COLO829 (cell line): ENCODE measurements around the gene WDR73.

Source experiments
- DNase-seq: peaks from one replicate; pipeline ENCODE4 v3.0.0; 2012; ENCODE audit warnings: low spot score

The WDR73 gene

DNA sequence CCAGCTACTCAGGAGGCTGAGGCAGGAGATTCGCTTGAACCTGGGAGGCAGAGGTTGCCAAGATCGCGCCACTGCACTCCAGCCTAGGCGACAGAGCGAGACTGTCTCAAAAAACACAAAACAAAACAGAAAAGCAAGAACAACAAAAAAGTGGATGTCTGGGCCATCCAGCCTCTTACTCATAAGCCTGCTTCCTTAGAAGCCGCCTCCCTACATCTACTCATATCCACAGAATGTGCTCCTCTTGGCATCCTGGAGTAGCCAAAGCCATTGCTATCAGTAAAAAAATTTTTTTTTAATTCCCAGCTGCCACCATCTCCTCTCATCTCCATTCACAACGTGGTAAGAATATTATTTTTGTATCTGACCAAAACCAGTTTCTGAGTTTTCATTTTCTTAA lies 42.5 kb downstream of the WDR73 start:
- no peak for DNase-seq

DNA sequence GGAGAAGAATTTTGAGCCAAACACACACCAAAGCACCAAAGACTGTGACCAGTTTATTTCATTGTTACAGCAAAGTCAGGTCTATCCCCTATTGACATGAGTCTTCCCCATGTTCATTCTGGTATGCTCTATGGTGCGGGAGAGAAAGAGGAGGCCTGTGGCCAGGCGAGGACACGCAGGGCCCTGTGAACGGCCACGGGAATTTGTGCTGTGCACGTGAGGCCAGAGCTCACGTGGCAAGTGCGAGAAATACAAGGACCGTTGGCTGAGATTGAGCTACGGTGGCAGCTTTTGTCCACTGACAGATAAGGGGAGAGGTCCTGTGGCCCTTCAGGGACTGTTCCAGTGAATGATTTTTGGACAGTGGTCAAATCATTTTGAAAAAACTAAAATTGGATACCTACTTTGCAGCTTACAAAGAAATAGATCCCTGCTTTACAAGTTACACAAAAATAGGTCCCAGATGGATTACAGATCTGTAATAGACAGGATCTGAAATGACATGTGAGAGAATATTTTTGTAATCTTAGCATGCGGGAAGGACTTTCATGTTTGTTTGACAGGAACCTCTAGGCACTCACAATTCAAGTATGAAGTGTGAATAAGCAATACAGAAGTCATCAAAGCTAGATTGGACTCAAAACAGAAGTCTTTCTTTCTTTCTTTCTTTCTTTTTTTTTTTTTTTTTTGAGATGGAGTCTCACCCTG lies 44.1 kb downstream of the WDR73 start:
- no peak for DNase-seq

DNA sequence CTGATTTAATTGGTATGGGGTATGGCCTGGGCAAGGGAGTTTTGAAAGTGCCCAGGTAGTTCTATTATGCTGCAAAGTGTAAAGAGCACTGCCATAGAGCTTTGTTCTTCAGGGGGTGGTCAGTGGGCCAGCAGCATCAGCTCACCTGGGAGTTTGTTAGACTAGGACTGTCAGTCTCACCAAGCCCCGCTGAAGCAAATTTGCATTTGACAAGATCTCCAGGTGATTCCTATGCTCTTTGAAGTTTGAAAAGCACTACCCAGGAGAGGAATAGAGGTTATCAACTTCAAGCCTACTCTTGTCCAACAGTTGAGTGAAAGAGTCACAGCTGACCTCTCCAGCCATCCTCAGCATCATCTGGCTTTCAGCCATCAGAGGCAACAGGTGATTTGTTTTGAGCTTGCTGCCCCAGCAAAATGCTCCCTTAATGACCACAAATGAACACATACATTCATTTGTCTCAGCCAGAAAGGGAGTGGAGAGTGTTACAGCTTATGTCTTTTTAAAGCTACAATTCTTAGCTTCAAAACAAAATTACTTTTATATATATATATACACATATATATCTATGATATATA lies 45.3 kb downstream of the WDR73 start:
- no peak for DNase-seq

DNA sequence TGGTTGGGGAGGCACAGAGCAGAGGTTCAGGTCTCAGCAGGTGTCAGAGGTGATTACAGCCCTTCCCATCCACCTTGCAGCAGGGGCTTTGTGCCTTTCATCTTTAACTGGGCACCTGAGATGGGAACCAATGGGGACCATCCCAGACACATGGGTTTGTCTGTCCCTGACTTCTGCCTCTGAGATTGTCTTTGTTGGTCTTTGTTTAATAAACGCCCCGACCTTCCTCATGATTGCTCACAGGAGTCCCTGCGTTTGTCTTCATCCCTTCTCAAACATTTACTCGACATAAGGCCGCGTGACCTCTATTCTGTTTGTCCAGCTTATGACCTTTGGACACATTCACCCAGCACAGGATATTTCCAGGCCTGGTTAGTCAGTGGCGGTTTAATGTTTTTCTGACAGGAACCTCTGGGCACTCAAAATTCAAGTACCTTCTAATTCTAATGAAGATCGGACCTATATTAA lies 47.4 kb downstream of the WDR73 start:
- no peak for DNase-seq

DNA sequence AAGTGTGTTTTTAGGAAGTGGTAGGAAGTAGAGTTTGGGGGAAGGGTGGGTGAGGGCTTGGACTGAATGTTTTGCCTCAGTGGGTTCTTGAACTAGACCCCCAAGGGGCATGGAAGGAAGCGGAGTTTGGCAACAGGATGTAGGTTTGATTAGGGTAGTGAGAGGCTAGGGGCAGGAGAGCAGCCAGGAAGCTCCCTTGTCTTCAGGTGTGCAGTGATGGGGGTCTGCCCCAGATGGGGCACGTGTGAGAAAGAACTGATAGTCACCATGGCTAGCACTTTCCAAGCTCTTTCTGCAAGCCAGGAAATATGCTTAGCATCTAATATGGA lies 48.6 kb downstream of the WDR73 start:
- DNase-seq = no peak

DNA sequence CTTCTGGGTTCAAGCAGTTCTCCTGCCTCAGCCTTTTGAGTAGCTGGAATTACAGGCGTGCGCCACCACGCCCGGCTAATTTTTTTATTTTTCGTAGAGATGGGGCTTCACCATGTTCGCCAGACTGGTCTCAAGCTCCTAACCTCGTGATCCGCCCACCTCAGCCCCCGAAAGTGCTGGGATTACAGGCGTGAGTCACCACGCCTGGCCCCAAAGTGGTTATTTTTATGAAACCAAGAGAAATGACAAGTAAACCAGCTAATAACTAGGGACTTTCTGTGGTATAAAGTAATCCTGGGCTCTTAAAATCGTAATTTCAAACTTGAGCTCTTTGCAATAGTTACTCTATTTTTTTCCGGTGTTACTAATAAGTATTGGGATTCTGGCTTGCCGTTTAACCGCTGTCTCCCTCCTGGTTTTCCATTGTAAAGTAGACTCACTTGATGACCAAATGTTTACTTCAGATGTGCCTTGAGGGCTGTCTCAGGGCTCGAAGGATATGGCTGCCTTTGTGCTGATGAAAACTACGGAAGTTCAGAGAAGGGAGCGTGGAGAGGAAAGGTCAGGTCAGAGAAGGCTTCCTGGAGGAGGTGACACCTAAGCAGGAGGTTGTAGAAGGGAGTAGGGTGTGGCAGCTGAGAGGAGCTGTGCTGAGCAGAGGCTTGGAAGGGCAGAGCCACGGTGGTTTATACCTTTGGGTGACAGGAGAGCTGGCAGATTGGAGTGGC lies 49.1 kb downstream of the WDR73 start:
- no peak for DNase-seq

DNA sequence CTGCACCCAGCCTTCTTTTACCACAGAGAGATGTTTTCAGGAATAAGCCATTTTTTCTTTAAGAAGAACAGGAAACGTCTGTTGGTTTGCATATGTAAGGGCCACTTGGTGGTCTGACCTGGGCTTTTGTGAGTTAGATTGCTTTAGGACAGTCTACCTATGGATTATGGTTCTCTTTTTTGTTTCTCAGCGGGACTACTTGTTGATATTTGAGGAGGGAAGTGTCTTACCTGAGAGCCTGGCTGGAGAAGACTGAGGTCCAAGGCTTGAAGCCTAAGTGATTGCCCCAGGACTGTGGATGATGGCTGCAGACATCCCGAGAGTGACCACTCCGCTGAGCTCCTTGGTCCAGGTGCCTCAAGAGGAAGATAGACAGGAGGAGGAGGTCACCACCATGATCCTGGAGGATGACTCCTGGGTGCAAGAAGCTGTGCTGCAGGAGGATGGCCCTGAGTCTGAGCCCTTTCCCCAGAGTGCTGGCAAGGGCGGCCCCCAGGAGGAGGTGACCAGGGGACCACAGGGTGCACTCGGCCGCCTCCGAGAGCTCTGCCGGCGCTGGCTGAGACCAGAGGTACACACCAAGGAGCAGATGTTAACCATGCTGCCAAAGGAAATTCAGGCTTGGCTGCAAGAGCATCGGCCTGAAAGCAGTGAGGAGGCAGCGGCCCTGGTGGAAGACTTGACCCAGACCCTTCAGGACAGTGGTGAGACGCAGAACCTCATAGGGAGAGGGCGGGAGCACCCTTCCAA lies 50.3 kb downstream of the WDR73 start:
- no peak for DNase-seq

DNA sequence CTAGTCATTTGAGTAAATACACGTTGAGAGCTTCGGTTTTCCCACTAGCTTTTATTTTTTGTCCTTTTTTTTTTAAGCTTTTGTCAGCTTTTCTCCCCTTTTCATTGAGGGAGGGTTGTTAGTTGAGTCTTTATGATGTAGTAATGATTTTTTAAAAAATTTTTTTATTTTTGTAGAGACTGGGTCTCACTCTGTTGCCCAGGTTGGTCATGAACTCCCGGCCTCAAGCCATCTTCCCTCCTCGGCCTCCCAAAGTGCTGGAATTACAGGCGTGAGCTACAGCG lies 52.6 kb downstream of the WDR73 start:
- no peak for DNase-seq

DNA sequence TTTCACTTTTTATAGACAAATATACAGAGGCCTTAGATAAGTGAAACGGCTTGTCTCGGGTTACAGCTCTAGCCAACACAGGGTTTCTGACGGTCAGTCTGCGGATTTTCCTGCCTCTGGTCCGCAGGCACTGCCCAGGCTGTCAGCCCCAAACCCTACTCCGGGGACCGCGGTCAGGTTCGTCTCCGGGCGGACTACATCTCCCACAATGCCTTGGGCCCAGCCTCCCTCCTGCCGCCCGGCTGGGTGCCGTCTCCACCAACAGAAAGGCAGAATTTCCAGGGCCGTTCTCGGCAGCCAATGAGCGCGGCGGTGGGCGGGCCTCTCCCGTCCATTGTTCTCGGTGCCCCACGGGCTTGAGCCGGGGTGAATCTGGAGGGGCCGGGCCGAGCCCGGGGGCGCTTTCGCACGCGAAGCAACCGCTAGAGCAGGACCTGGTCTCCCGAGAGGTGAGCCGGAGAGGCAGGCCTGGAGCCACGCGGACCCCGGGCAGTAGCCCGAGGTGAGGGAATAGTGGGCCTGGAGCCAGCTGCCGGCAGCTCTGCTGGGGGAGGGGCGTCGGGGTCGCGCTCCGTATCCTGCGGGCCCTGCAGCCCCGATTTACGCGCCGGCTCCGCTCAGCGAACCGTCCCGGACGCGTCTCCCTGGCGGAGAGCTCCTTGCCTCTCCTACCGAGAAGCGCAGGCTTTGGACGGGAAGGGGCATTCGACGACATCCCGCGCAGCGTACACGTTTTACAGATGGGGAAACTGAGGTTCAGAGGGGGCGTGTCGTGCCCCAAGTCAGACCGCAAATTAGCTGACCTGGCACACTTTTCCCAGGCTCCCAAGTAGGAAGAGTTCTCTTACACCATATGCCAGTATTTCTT lies 53.2 kb downstream of the WDR73 start, which contains the start of gene ZSCAN2:
Gene ZSCAN2 (plus strand): TSS at position 323 of the 868 bp plus-strand sequence. CDS start 2,919 bp downstream, outside the sequence.
- DNase-seq = peak; percentile 96

DNA sequence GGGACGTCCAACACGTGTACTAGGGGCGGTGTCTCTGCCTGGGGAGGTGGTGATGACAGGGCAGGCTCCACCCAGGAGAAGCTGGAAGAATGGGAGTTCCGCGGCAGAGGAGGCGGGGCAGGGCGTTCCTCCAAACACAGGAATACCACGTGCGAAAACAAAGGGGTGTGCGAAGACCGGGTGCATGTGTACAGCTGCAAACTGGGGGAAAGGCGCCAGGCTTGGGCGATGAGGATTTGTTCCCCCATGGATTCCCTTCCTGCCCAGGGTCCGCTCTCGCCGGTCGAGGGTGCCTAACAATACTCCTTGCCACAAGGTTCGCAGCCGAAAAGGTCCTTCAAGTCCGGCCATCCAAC lies 53.8 kb downstream of the WDR73 start:
- DNase-seq = peak; percentile 93

DNA sequence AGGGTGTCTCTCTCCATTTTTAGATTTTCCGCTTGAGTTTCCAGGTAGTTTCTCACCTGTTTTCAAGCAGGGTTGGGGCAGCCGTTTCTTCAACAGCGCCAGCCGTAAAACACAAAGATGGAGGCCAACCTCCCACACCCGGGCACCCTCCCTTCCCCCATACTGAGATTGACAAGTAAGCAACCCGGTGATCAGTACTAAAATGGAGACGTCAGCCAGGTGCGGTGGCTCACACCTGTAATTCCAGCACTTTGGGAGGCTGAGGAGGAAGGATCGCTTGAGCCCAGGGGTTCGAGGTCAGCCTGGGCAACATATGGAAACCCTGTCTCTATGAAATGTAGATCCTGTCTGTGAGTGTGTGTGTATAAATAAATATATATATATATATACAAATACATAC lies 54.2 kb downstream of the WDR73 start:
- no peak for DNase-seq

DNA sequence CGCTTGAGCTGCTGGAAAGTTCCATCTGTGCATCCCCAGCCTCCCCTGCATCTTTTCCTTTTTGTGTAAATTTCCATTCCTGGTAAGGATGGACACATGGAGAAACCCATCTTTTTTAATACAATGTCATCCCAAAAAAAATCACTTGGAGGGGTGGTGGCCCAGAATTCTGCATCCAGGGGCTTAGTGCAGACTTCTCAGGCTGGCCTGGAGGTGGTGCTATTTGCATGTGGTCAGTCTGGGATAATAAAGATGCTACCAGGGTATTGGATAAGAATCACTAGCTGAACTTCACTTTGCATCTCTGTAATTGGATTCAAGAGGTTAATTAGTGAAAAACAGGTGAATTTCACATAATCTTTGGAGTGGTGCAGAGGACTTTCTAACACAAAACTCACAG lies 55.1 kb downstream of the WDR73 start:
- peak; percentile 72 for DNase-seq

DNA sequence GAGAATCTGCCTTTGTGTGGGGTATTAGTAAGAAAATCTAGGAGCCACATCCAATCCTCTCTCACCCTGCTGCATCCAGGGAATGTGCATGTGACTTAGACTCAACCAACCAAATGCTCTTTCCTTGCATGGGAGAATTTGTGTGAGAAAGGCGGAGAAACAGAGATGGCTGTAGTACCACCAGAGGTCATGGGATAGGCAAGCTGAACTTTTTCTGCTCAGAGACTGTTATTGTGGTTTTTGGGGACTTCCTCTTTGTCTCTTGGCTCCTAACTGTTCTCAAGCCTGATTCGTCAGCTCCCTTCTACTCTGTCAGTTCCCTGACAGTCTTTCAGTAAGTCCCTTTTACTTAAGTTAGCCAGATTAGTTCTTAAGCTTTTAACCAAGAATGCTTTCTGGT lies 55.8 kb downstream of the WDR73 start:
- peak; percentile 65 for DNase-seq

DNA sequence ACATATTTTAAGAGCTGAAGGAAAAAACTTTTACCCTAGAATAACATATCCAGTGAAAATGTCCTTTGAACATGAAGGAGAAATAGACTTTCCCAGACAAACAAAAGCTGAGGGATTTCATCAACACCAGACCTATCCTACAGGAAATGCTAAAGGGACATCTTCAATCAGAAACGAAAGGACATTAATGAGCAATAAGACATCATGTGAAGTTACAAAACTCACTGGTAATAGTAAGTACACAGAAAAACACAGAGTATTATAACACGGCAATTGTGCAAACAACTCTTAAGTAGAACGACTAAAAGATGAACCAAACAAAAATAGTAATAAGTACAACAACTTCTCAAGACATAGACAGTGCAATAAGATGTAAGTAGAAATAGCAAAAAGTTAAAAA lies 56.8 kb downstream of the WDR73 start:
- DNase-seq = no peak

DNA sequence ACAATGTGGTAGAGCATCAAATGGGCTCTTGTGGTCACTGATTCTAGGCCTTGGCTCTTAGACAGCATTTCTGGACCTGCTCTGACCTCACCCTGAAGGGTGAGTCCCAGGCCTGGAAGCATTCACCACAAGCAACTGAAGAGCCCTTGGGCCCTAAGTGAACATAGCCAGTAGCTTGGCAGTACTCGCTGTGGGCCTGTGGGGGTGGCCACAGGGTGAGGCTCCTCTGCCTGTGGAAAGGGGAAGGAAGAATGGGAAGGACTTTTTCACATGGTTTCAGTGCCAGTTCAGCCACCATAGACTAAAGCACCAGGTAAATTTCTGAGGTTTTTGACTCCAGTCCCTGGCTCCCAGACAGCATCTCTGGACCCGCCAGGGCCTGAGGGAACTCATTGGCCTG lies 58.4 kb downstream of the WDR73 start:
- DNase-seq = no peak

DNA sequence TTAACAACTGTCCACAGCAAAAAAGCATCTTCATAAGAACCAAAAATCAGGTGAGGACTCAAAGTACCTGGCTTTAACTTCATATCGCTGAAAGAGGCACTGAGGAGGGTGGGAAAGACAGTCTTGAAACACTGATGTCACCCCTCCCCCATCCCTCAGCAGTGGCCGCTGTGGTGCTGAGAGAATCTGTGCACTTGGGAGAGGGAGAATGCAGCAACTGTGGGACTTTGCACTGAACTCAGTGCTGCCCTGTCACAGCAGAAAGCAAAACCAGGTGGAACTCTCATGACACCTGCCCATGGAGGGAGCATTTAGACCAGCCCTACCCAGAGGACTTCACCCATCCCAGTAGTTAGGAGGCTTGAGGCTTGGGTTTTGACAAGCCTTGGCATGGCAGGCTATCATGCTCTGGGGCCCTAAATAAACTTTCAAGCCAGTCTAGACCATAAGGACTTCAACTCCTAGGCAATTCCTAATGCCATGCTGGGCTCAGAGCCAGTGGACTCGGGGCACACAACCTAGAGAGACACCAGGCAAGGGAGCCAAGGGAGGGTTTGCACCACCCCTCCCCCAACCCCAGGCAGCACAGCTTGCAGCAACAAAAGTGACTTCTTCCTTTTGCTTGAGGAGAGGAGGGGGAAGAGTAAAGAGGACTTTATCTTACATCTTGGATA lies 59.3 kb downstream of the WDR73 start:
- no peak for DNase-seq

DNA sequence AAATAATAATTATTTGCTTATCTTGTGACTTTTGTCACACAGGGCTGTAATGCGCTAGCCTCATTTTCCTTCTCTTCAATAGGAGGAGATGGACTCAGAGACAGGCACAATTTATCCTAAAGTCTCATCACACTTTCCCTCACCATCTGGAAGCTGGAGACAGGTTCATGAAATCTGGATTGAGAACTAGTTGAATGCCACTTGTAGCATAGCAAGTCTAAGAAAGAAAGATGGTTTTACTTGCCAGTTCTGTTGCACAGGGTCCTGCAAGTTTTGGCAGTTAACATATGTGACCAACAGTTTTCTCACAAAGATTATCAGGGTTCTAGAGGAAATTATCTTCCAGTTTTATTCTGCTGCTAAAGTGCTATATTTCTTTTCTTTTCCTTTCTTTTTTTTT lies 62.3 kb downstream of the WDR73 start:
- no peak for DNase-seq

DNA sequence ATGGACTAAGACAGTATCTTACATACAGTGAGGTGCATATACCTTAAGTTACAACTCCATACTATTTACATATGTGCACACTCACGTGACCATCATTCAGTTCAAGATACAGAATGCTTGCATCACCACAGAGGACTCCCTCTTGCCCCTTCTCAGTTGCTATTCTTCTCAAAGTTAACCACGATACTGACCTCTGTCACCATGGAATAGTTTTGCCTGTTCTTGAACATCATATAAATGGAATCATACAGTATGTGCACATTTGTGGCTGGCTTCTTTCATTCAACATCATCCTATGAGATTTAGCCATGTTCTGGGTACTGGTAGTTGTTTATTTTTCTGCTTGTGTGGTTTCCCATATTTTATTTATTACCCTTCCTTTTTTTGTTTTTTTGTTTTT lies 63.7 kb downstream of the WDR73 start:
- DNase-seq = no peak
